ENCODE measurements around the gene EPG5. TPM values are rescaled to one million over a fixed set of nuclear protein-coding genes. Genes with fewer than 3 reads are reported as not detected.

EPG5 gene
- total and polyA plus RNA-seq, 9 of the 15 experiments (the other 6 are each of a cell fraction or from before 2014, with no cell fraction given), result 1.3 to 10.7 (median 5.2) TPM

DNA sequence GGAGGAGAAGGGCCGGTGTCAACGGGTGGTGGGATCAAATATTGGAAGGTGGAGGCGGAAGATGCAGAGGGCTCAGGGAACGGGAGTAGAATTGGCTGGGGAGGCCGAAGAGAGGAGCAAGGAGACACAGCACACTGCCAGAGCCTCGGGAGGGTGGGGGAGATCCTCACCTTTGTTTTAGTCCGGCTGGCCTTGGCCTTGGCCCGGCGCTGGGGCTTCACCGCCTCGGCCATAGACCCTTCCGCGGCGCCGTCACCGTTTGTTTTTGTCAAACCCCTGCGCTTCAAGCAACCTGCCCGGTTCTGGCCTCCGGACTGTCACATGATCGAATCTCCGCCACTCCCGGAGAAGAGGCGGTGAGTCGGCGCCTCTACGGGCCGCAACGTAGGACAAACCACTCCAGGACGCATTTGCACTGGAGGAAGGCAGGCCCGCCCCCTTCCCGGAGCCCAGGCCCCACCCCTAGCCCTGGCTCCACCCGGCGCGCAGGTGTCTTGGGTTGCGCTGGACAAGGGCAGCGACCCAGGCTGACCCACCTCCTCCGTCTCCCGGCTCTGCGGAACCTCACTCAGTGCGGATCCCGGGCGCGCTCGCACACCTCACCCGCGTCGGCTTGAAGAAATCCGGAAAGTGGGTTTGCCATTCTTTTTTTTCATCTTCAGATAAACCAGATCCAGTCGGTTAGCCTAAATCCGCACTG is at the start of gene EPG5 (continued):
- TF ChIP-seq, protein P1, sequence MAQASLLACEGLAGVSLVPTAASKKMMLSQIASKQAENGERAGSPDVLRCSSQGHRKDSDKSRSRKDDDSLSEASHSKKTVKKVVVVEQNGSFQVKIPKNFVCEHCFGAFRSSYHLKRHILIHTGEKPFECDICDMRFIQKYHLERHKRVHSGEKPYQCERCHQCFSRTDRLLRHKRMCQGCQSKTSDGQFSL (CRISPR knock-in tag; IDR thresholded peaks at IDR 0.05), result no peak
- TF ChIP-seq, protein P1 (tag; IDR thresholded peaks at IDR 0.05), result no peak
- TF ChIP-seq BCL6 (CRISPR knock-in tag; IDR thresholded peaks at IDR 0.05) (no peak), ZNF431 (CRISPR knock-in tag; IDR thresholded peaks at IDR 0.05) (0 out of 2 replicates have a peak, but pooled peaks have one; percentile 44), TBP (optimal IDR thresholded peaks at IDR 0.05; ENCODE audit: low read depth, low read length) (peak; percentile 82), NRF1 (conservative IDR thresholded peaks at IDR 0.05 in 1 of 2, IDR thresholded peaks at IDR 0.05 in 1 of 2) (peak; percentile 75 to 78), PHF20 (IDR thresholded peaks at IDR 0.05; ENCODE audit: partially characterized antibody) (peak; percentile 84), KDM5B (IDR thresholded peaks at IDR 0.05; ENCODE audit: insufficient replicate concordance, low read depth, low read length) (peak; percentile 48), NR2C1 (IDR thresholded peaks at IDR 0.05) (peak; percentile 17; the same call in 1 of the 2 replicates), NR2C1 (tag; IDR thresholded peaks at IDR 0.05) (no peak)
- TF ChIP-seq, protein P2, sequence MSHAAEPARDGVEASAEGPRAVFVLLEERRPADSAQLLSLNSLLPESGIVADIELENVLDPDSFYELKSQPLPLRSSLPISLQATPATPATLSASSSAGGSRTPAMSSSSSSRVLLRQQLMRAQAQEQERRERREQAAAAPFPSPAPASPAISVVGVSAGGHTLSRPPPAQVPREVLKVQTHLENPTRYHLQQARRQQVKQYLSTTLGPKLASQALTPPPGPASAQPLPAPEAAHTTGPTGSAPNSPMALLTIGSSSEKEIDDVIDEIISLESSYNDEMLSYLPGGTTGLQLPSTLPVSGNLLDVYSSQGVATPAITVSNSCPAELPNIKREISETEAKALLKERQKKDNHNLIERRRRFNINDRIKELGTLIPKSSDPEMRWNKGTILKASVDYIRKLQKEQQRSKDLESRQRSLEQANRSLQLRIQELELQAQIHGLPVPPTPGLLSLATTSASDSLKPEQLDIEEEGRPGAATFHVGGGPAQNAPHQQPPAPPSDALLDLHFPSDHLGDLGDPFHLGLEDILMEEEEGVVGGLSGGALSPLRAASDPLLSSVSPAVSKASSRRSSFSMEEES (CRISPR knock-in tag; IDR thresholded peaks at IDR 0.05), result peak; percentile 97
- TF ChIP-seq, protein P3, sequence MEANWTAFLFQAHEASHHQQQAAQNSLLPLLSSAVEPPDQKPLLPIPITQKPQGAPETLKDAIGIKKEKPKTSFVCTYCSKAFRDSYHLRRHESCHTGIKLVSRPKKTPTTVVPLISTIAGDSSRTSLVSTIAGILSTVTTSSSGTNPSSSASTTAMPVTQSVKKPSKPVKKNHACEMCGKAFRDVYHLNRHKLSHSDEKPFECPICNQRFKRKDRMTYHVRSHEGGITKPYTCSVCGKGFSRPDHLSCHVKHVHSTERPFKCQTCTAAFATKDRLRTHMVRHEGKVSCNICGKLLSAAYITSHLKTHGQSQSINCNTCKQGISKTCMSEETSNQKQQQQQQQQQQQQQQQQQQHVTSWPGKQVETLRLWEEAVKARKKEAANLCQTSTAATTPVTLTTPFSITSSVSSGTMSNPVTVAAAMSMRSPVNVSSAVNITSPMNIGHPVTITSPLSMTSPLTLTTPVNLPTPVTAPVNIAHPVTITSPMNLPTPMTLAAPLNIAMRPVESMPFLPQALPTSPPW (CRISPR knock-in tag; IDR thresholded peaks at IDR 0.05), result peak; percentile 49
- TF ChIP-seq, protein P4, sequence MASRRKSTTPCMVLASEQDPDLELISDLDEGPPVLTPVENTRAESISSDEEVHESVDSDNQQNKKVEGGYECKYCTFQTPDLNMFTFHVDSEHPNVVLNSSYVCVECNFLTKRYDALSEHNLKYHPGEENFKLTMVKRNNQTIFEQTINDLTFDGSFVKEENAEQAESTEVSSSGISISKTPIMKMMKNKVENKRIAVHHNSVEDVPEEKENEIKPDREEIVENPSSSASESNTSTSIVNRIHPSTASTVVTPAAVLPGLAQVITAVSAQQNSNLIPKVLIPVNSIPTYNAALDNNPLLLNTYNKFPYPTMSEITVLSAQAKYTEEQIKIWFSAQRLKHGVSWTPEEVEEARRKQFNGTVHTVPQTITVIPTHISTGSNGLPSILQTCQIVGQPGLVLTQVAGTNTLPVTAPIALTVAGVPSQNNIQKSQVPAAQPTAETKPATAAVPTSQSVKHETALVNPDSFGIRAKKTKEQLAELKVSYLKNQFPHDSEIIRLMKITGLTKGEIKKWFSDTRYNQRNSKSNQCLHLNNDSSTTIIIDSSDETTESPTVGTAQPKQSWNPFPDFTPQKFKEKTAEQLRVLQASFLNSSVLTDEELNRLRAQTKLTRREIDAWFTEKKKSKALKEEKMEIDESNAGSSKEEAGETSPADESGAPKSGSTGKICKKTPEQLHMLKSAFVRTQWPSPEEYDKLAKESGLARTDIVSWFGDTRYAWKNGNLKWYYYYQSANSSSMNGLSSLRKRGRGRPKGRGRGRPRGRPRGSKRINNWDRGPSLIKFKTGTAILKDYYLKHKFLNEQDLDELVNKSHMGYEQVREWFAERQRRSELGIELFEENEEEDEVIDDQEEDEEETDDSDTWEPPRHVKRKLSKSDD (conservative IDR thresholded peaks at IDR 0.05; ENCODE audit: low read length), result no peak
- TF ChIP-seq, protein P5, sequence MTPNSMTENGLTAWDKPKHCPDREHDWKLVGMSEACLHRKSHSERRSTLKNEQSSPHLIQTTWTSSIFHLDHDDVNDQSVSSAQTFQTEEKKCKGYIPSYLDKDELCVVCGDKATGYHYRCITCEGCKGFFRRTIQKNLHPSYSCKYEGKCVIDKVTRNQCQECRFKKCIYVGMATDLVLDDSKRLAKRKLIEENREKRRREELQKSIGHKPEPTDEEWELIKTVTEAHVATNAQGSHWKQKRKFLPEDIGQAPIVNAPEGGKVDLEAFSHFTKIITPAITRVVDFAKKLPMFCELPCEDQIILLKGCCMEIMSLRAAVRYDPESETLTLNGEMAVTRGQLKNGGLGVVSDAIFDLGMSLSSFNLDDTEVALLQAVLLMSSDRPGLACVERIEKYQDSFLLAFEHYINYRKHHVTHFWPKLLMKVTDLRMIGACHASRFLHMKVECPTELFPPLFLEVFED (CRISPR knock-in tag; conservative IDR thresholded peaks at IDR 0.05), result 0 out of 2 replicates have a peak, but pooled peaks have one; percentile 39
